Epithelial cell of esophagus (primary cell): ENCODE data around the gene GSK3A.

ENCODE experiments used
- DNase-seq: peaks from one replicate; pipeline ENCODE4 v3.0.0; 2010; ENCODE audit warnings: low read depth
- H3K4me3 ChIP-seq: 2 replicates; pipeline ENCODE4 v1.5.1; 2011; ENCODE audit warnings: mild to moderate bottlenecking, low read length, control low read depth
- CTCF ChIP-seq: IDR thresholded peaks from 2 replicates; pipeline ENCODE4 v1.5.1; 2011; ENCODE audit warnings: low read depth, mild to moderate bottlenecking, low read length, control low read depth, inconsistent platforms; ENCODE audit not compliant: insufficient read depth; ENCODE audit errors: missing control alignments

The GSK3A gene

DNA sequence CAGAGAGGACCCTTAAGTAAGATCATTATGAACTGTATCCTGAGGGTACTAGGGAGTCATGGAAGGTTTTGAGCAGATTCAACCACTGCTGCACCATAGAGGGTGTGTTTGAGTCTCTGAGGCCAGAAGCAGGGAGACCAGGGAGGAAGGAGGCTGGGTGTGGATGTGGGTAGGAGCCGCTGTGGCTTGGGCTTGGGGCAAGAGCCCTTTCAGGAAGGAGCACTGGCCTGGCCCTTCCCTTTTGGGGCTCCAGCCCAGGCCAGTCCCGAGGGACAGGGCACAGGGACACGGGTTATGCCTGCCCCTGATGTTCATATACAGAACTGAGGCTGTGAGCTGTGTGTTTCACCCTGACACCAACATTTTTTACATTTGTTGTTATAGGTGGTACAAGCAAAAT, 33.9 kb upstream of the GSK3A start:
- H3K4me3 ChIP-seq = no peak overlapping the region
- no peak for DNase-seq
- no peak for TF ChIP-seq CTCF

DNA sequence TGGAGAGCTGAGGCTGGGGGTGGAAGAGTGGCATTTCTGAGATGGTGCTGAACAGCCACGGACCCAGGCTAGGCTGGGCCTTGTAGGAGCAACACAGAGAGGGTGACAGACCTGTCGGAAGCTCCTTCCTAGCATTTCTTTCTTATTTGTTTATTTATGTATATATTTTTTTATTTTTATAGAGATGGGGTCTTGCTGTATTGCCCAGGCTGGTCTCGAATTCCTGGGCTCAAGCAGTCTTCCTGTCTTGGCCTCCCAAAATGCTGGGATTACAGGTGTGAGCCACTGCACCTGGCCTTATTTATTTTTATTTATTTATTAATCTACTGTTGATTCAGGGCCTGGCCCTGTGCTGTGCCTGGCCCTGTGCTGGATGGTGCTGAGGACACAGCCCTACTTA, 33.1 kb upstream of the GSK3A start:
- TF ChIP-seq CTCF = no peak
- no peak overlapping the region for H3K4me3 ChIP-seq
- no peak for DNase-seq

GRCh38 chr19:42275103-42275502, 32.7 kb upstream of the GSK3A start:
- DNase-seq = no peak
- H3K4me3 ChIP-seq = no peak overlapping the region
- no peak for TF ChIP-seq CTCF

- DNase-seq = no peak
- H3K4me3 ChIP-seq = no peak overlapping the region
- no peak for TF ChIP-seq CTCF
Observed at GRCh38 chr19:42274065-42274682, 31.8 kb upstream of the GSK3A start.

GRCh38 chr19:42273407-42274064, 31.1 kb upstream of the GSK3A start:
- H3K4me3 ChIP-seq = no peak overlapping the region
- TF ChIP-seq CTCF = no peak
- DNase-seq = no peak

- H3K4me3 ChIP-seq = no peak overlapping the region
- no peak for DNase-seq
- TF ChIP-seq CTCF = no peak
Observed at GRCh38 chr19:42272989-42273406, 30.6 kb upstream of the GSK3A start.

DNA sequence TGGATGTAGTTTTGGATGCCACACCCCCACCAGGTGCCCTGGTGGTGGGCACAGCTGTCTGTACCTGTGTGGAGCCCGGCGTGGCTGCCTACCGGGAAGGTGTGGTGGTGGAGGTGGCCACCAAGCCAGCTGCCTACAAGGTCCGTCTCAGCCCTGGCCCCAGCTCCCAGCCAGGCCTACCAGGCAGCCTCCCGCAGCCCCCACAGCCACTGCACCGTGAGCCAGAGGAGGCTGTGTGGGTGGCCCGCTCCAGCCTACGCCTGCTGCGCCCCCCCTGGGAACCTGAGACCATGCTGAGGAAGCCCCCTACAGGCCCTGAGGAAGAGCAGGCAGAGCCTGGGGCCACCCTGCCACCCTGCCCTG, 30.1 kb upstream of the GSK3A start:
- TF ChIP-seq CTCF = no peak
- DNase-seq = no peak
- no peak overlapping the region for H3K4me3 ChIP-seq
